Measurements from ENCODE around the gene DKK3. TPM values are rescaled to one million over a fixed set of nuclear protein-coding genes. Genes with fewer than 3 reads are reported as not detected.
A peak's percentile ranks its signal among the peaks of the same experiment; 100 is the strongest.

DKK3 gene
- total RNA-seq, 1 donor: 72.4 TPM

- no peaks in the 10 kb centered on the region for H3K9me3 ChIP-seq (ENCODE audit: low read depth, low read length)
- H3K27ac ChIP-seq (ENCODE audit: low read depth, low read length): no peak overlapping the region
- H2AFZ ChIP-seq (ENCODE audit: low read length): no peak overlapping the region
- H3K27me3 ChIP-seq (ENCODE audit: insufficient read depth, low read length): no peaks in the 10 kb centered on the region
- no peaks in the 10 kb centered on the region for H3K4me1 ChIP-seq (ENCODE audit: insufficient read depth, low read length)
- no peak for TF ChIP-seq CTCF (IDR thresholded peaks at IDR 0.05; ENCODE audit: extremely low read depth, low read depth, low read length)
- DNase-seq (ENCODE audit: insufficient read length, low spot score, missing footprints): no peak
- no peaks in the 10 kb centered on the region for H4K20me1 ChIP-seq (ENCODE audit: insufficient read depth, low read length)
- H3K4me2 ChIP-seq (ENCODE audit: insufficient read depth, low read length): no peak overlapping the region
- H3K4me3 ChIP-seq (ENCODE audit: insufficient read depth, low read length): no peak overlapping the region
- H3K36me3 ChIP-seq (ENCODE audit: insufficient read depth, low read length): no peaks in the 10 kb centered on the region
- no peaks in the 10 kb centered on the region for H3K79me2 ChIP-seq (ENCODE audit: insufficient read depth, low read length)
Measured at GRCh38 chr11:11963067-11963466, 45.4 kb downstream of the DKK3 start.

DNA sequence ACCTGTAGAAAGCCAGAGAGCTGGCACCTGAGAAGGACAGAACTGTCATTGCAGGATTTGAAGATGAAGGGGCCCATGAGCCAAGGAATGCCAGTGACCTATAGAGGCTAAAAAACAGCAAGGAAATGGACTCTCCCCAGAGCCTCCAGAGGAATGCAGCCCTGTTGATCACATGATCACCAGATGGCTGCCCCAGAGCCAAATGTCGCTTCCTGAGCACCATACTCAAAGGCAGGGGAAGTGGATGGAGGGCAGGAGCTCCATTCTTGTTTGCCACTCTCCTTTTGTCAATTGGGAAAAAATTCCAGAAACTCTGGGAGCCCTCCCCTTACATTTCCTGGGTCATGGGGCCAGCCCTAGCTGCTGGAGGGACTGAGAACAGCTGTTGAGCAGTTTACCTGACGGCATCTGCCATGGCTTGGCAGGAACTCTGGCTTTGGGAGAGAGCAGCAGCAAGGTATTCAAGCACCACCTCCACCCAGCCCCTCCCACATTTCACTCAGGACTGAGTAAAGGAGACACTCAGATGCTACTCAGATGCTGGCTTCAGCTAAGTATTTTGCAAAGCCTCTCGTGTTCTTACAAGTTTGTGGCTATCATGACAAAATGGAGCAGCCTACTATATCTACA, 46.9 kb downstream of the DKK3 start:
- no peaks in the 10 kb centered on the region for H3K27me3 ChIP-seq (ENCODE audit: insufficient read depth, low read length)
- H4K20me1 ChIP-seq (ENCODE audit: insufficient read depth, low read length): no peaks in the 10 kb centered on the region
- H3K79me2 ChIP-seq (ENCODE audit: insufficient read depth, low read length): no peaks in the 10 kb centered on the region
- no peaks in the 10 kb centered on the region for H3K9me3 ChIP-seq (ENCODE audit: low read depth, low read length)
- no peak for DNase-seq (ENCODE audit: insufficient read length, low spot score, missing footprints)
- no peaks in the 10 kb centered on the region for H3K4me1 ChIP-seq (ENCODE audit: insufficient read depth, low read length)
- no peak for TF ChIP-seq CTCF (IDR thresholded peaks at IDR 0.05; ENCODE audit: extremely low read depth, low read depth, low read length)
- no peak overlapping the region for H3K27ac ChIP-seq (ENCODE audit: low read depth, low read length)
- H3K4me2 ChIP-seq (ENCODE audit: insufficient read depth, low read length): no peak overlapping the region
- H3K36me3 ChIP-seq (ENCODE audit: insufficient read depth, low read length): peaks cover 6% of the 10 kb centered on the region
- H2AFZ ChIP-seq (ENCODE audit: low read length): no peak overlapping the region
- no peak overlapping the region for H3K4me3 ChIP-seq (ENCODE audit: insufficient read depth, low read length)

GRCh38 chr11:11960687-11961086, 47.7 kb downstream of the DKK3 start:
- Histone ChIP-seq H3K4me3 (ENCODE audit: insufficient read depth, low read length) (no peak overlapping the region), H3K4me1 (ENCODE audit: insufficient read depth, low read length) (no peaks in the 10 kb centered on the region), H3K4me2 (ENCODE audit: insufficient read depth, low read length) (no peak overlapping the region), H2AFZ (ENCODE audit: low read length) (no peak overlapping the region), H3K27me3 (ENCODE audit: insufficient read depth, low read length) (no peaks in the 10 kb centered on the region), H3K27ac (ENCODE audit: low read depth, low read length) (no peak overlapping the region), H4K20me1 (ENCODE audit: insufficient read depth, low read length) (no peaks in the 10 kb centered on the region), H3K79me2 (ENCODE audit: insufficient read depth, low read length) (no peaks in the 10 kb centered on the region), H3K36me3 (ENCODE audit: insufficient read depth, low read length) (peaks cover 14% of the 10 kb centered on the region), H3K9me3 (ENCODE audit: low read depth, low read length) (no peaks in the 10 kb centered on the region)
- no peak for TF ChIP-seq CTCF (IDR thresholded peaks at IDR 0.05; ENCODE audit: extremely low read depth, low read depth, low read length)
- peak; percentile 15 for DNase-seq (ENCODE audit: insufficient read length, low spot score, missing footprints)

GRCh38 chr11:11959601-11960000, 48.8 kb downstream of the DKK3 start:
- Histone ChIP-seq H3K27ac (ENCODE audit: low read depth, low read length) (no peak overlapping the region), H3K36me3 (ENCODE audit: insufficient read depth, low read length) (peaks cover 24% of the 10 kb centered on the region), H3K4me2 (ENCODE audit: insufficient read depth, low read length) (no peak overlapping the region), H2AFZ (ENCODE audit: low read length) (no peak overlapping the region), H3K27me3 (ENCODE audit: insufficient read depth, low read length) (no peaks in the 10 kb centered on the region), H4K20me1 (ENCODE audit: insufficient read depth, low read length) (no peaks in the 10 kb centered on the region), H3K4me1 (ENCODE audit: insufficient read depth, low read length) (no peaks in the 10 kb centered on the region), H3K4me3 (ENCODE audit: insufficient read depth, low read length) (no peak overlapping the region), H3K9me3 (ENCODE audit: low read depth, low read length) (no peaks in the 10 kb centered on the region), H3K79me2 (ENCODE audit: insufficient read depth, low read length) (no peaks in the 10 kb centered on the region)
- no peak for TF ChIP-seq CTCF (IDR thresholded peaks at IDR 0.05; ENCODE audit: extremely low read depth, low read depth, low read length)
- DNase-seq (ENCODE audit: insufficient read length, low spot score, missing footprints): no peak

Data from osteoblast (primary cell).